Stimulated activated naive B cell treated with anti-CD40 and anti-IgM and Interleukin-4, amounts not matched to agents 10 μg/mL and 1 μg/mL and 100 μg/mL, for 72 hours (primary cell): ENCODE results near the gene MDC1.

Experiments
- ATAC-seq, 2 donors: fragments of 150-1000 bp; cut with Tn5 transposase; replicated peaks; 2 replicates each; pipeline ENCODE4 v1.10.0; 2021; ENCODE audit warnings: moderate library complexity in 1 of 2
- DNase-seq: peaks from one replicate; pipeline ENCODE4 v3.0.0; 2021
- H3K27ac Mint-ChIP-seq: one replicate; pipeline ENCODE4 v1.8.0; 2022; ENCODE audit warnings: mild to moderate bottlenecking, mixed read lengths
- H3K27me3 Mint-ChIP-seq, 2 donors: one replicate each; pipeline ENCODE4 v1.8.0; 2022; ENCODE audit warnings: mixed read lengths in 2 of 2
- H3K36me3 Mint-ChIP-seq, 2 donors: one replicate each; pipeline ENCODE4 v1.8.0; 2022; ENCODE audit warnings: mixed read lengths in 2 of 2, mild to moderate bottlenecking in 1 of 2
- H3K4me1 Mint-ChIP-seq, 2 donors: one replicate each; pipeline ENCODE4 v1.8.0; 2022; ENCODE audit warnings: mixed read lengths in 2 of 2, mild to moderate bottlenecking in 1 of 2
- H3K4me3 Mint-ChIP-seq, 2 donors: one replicate each; pipeline ENCODE4 v1.8.0; 2022; ENCODE audit warnings: mild to moderate bottlenecking in 2 of 2, mixed read lengths in 2 of 2, moderate library complexity in 1 of 2
- H3K9me3 Mint-ChIP-seq, 2 donors: one replicate each; pipeline ENCODE4 v1.8.0; 2022; ENCODE audit warnings: mixed read lengths in 2 of 2, mild to moderate bottlenecking in 1 of 2

The MDC1 gene

GRCh38 chr6:30752157-30752927, 35.3 kb upstream of the MDC1 start:
- peaks cover 11 to 27% of the 10 kb centered on the region in 2 donors for H3K4me1 Mint-ChIP-seq
- H3K27me3 Mint-ChIP-seq, result peaks cover 0 to 4% of the 10 kb centered on the region in 2 donors
- H3K4me3 Mint-ChIP-seq, result no peak overlapping the region
- H3K36me3 Mint-ChIP-seq, result peaks cover 0 to 1% of the 10 kb centered on the region in 2 donors
- DNase-seq (no peak), ATAC-seq (peak; percentile 89)
- no peaks in the 10 kb centered on the region for H3K9me3 Mint-ChIP-seq
- peak overlapping the region; percentile 86 for H3K27ac Mint-ChIP-seq

- H3K27me3 Mint-ChIP-seq, result peaks cover 0 to 4% of the 10 kb centered on the region in 2 donors
- no peak for ATAC-seq
- no peak overlapping the region for H3K27ac Mint-ChIP-seq
- H3K9me3 Mint-ChIP-seq, result no peaks in the 10 kb centered on the region
- no peak for DNase-seq
- peaks cover 11 to 24% of the 10 kb centered on the region in 2 donors for H3K4me1 Mint-ChIP-seq
- H3K4me3 Mint-ChIP-seq, result no peak overlapping the region
- H3K36me3 Mint-ChIP-seq, result no peaks in the 10 kb centered on the region
These were observed 33.2 kb upstream of the MDC1 start for GRCh38 chr6:30750379-30750668.

GRCh38 chr6:30749554-30750378, 32.7 kb upstream of the MDC1 start:
- ATAC-seq (no peak), DNase-seq (no peak)
- H3K36me3 Mint-ChIP-seq, result no peaks in the 10 kb centered on the region
- H3K27me3 Mint-ChIP-seq, result peaks cover 0 to 4% of the 10 kb centered on the region in 2 donors
- H3K27ac Mint-ChIP-seq, result no peak overlapping the region
- H3K4me1 Mint-ChIP-seq, result peaks cover 14 to 29% of the 10 kb centered on the region in 2 donors
- H3K9me3 Mint-ChIP-seq, result no peaks in the 10 kb centered on the region
- no peak overlapping the region for H3K4me3 Mint-ChIP-seq

- ATAC-seq, result no peak
- Mint-ChIP-seq H3K4me3 (no peak overlapping the region), H3K27ac (no peak overlapping the region), H3K36me3 (no peaks in the 10 kb centered on the region), H3K4me1 (peaks cover 16 to 35% of the 10 kb centered on the region in 2 donors), H3K9me3 (no peaks in the 10 kb centered on the region), H3K27me3 (peaks cover 0 to 4% of the 10 kb centered on the region in 2 donors)
- no peak for DNase-seq
These were observed 31.9 kb upstream of the MDC1 start for GRCh38 chr6:30748851-30749540.

- Mint-ChIP-seq H3K4me3 (no peak overlapping the region), H3K9me3 (no peaks in the 10 kb centered on the region), H3K36me3 (peaks cover 0 to 5% of the 10 kb centered on the region in 2 donors), H3K27ac (no peak overlapping the region), H3K4me1 (peaks cover 20 to 32% of the 10 kb centered on the region in 2 donors), H3K27me3 (peaks cover 0 to 4% of the 10 kb centered on the region in 2 donors)
- DNase-seq (no peak), ATAC-seq (no peak)
These were observed 31.1 kb upstream of the MDC1 start for GRCh38 chr6:30747902-30748769.

- Mint-ChIP-seq H3K27me3 (peaks cover 0 to 4% of the 10 kb centered on the region in 2 donors), H3K4me1 (peaks cover 15 to 25% of the 10 kb centered on the region in 2 donors), H3K27ac (no peak overlapping the region), H3K36me3 (peaks cover 0 to 5% of the 10 kb centered on the region in 2 donors), H3K9me3 (no peaks in the 10 kb centered on the region), H3K4me3 (no peak overlapping the region)
- ATAC-seq (no peak), DNase-seq (no peak)
These were observed 30.2 kb upstream of the MDC1 start for GRCh38 chr6:30747300-30747687.

GRCh38 chr6:30744054-30744805, 27.1 kb upstream of the MDC1 start, which contains the start of gene IER3:
IER3 (minus strand) TSS chr6:30744547; CDS start chr6:30744518, 29 bp downstream.
- H3K36me3 Mint-ChIP-seq, result peaks cover 22 to 31% of the 10 kb centered on the region in 2 donors
- peak within 1 kb of the TSS; percentile 94 for H3K27ac Mint-ChIP-seq
- no peaks in the 10 kb centered on the region for H3K9me3 Mint-ChIP-seq
- peak; percentile 75 for DNase-seq
- H3K27me3 Mint-ChIP-seq, result peaks cover 0 to 2% of the 10 kb centered on the region in 2 donors
- peaks cover 28 to 39% of the 10 kb centered on the region in 2 donors for H3K4me1 Mint-ChIP-seq
- peak; percentile 58 to 60 for ATAC-seq
- H3K4me3 Mint-ChIP-seq, result peak within 1 kb of the TSS; percentile 84 to 92

- H3K4me1 Mint-ChIP-seq, result peaks cover 30 to 43% of the 10 kb centered on the region in 2 donors
- H3K36me3 Mint-ChIP-seq, result peaks cover 26 to 39% of the 10 kb centered on the region in 2 donors
- ATAC-seq (peak; percentile 36 to 38), DNase-seq (no peak)
- H3K27ac Mint-ChIP-seq, result peak overlapping the region; percentile 94
- H3K4me3 Mint-ChIP-seq, result peak overlapping the region; percentile 84 to 92
- no peaks in the 10 kb centered on the region for H3K27me3 Mint-ChIP-seq
- no peaks in the 10 kb centered on the region for H3K9me3 Mint-ChIP-seq
These were observed 26.3 kb upstream of the MDC1 start for GRCh38 chr6:30743099-30744053.

- DNase-seq (peak; percentile 89), ATAC-seq (peak; percentile 77 to 79)
- H3K27ac Mint-ChIP-seq, result peak within 1 kb of the TSS; percentile 85
- peak within 1 kb of the TSS; percentile 84 to 92 for H3K4me3 Mint-ChIP-seq
- peaks cover 33 to 52% of the 10 kb centered on the region in 2 donors for H3K4me1 Mint-ChIP-seq
- H3K9me3 Mint-ChIP-seq, result no peaks in the 10 kb centered on the region
- no peaks in the 10 kb centered on the region for H3K27me3 Mint-ChIP-seq
- H3K36me3 Mint-ChIP-seq, result peaks cover 26 to 44% of the 10 kb centered on the region in 2 donors
These were observed 25.4 kb upstream of the MDC1 start, which contains the start of gene FLOT1 for GRCh38 chr6:30742316-30743098. FLOT1 (minus strand) TSS chr6:30742687; CDS start chr6:30742189, 498 bp downstream.

GRCh38 chr6:30741789-30742315, 24.8 kb upstream of the MDC1 start:
- ATAC-seq (no peak), DNase-seq (no peak)
- Mint-ChIP-seq H3K4me3 (peak overlapping the region; percentile 84 to 92), H3K9me3 (peaks cover 0 to 2% of the 10 kb centered on the region in 2 donors), H3K4me1 (peaks cover 40 to 58% of the 10 kb centered on the region in 2 donors), H3K27me3 (no peaks in the 10 kb centered on the region), H3K27ac (peak overlapping the region; percentile 85), H3K36me3 (peaks cover 29 to 50% of the 10 kb centered on the region in 2 donors)

- no peak for ATAC-seq
- DNase-seq, result no peak
- Mint-ChIP-seq H3K4me1 (peaks cover 42 to 63% of the 10 kb centered on the region in 2 donors), H3K4me3 (peak overlapping the region; percentile 84 to 92), H3K9me3 (peaks cover 0 to 5% of the 10 kb centered on the region in 2 donors), H3K27me3 (no peaks in the 10 kb centered on the region), H3K27ac (peak overlapping the region; percentile 85), H3K36me3 (peaks cover 33 to 54% of the 10 kb centered on the region in 2 donors)
These were observed 24.1 kb upstream of the MDC1 start for GRCh38 chr6:30741063-30741779.
